HEK293 (cell line): ENCODE measurements around the gene HPSE2.

Source experiments
- CTCF ChIA-PET: fragments of 350-600 bp; formaldehyde crosslinking; extraction: SDS; loops from one replicate; lab custom pipeline; 2021; ENCODE audit warnings: antibody characterized with exemption; lab: Yijun Ruan, JAX
- POLR2A ChIA-PET: fragments of 300-600 bp; formaldehyde crosslinking; extraction: SDS; loops from one replicate; lab custom pipeline; 2020; ENCODE audit warnings: antibody characterized with exemption, inconsistent platforms; lab: Yijun Ruan, JAX
- H3K27ac ChIP-seq: fragments of 200-500 bp; sonication (Bioruptor generic); 2 replicates; pipeline ENCODE4 v1.5.1; 2014; ENCODE audit warnings: low read depth, low read length, control low read depth, inconsistent platforms; ENCODE audit errors: extremely low read depth
- H3K36me3 ChIP-seq, 2 experiments: fragments of 200-500 bp in 1 of 2; sonication (Bioruptor generic) in 1 of 2; 1 replicate in 1 of 2; 2 replicates in 1 of 2; pipeline ENCODE4 v1.5.1; 2014 to 2017; ENCODE audit warnings: inconsistent platforms in 2 of 2, low read length in 2 of 2; ENCODE audit not compliant: control insufficient read depth in 2 of 2, insufficient read depth in 1 of 2
- H3K4me1 ChIP-seq: fragments of 200-500 bp; sonication (Bioruptor generic); 2 replicates; pipeline ENCODE4 v1.5.1; 2014; ENCODE audit warnings: mild to moderate bottlenecking, low read length, inconsistent platforms; ENCODE audit not compliant: control insufficient read depth, insufficient read depth
- H3K4me3 ChIP-seq: 2 replicates; pipeline ENCODE4 v1.5.1; 2011; ENCODE audit warnings: low read depth, mild to moderate bottlenecking, control low read depth, low read length, moderate library complexity
- H3K9me3 ChIP-seq: fragments of 200-500 bp; sonication (Bioruptor generic); 2 replicates; pipeline ENCODE4 v1.5.1; 2014; ENCODE audit warnings: low read depth, low read length, inconsistent platforms; ENCODE audit not compliant: control insufficient read depth, insufficient read depth
- ATF2 ChIP-seq: fragments of 450-650 bp; formaldehyde crosslinking; IDR thresholded peaks from 2 replicates; pipeline ENCODE4 v1.5.1; 2016; ENCODE audit warnings: missing biosample characterization, missing genetic modification characterization, low read depth
- BCL11B ChIP-seq: fragments of 450-650 bp; formaldehyde crosslinking; IDR thresholded peaks from 2 replicates; pipeline ENCODE4 v1.5.1; 2016; ENCODE audit warnings: low read depth, missing biosample characterization, missing genetic modification characterization
- EGR2 ChIP-seq: fragments of 450-650 bp; formaldehyde crosslinking; IDR thresholded peaks from 2 replicates; pipeline ENCODE4 v1.5.1; 2016; ENCODE audit warnings: low read depth, missing biosample characterization, missing genetic modification characterization
- SCRT1 ChIP-seq: fragments of 450-650 bp; formaldehyde crosslinking; IDR thresholded peaks from 2 replicates; pipeline ENCODE4 v1.5.1; 2016; ENCODE audit warnings: missing biosample characterization, missing genetic modification characterization, borderline replicate concordance
- SCRT2 ChIP-seq: fragments of 450-650 bp; formaldehyde crosslinking; IDR thresholded peaks from 2 replicates; pipeline ENCODE4 v1.5.1; 2016; ENCODE audit warnings: missing biosample characterization, missing genetic modification characterization
- YY1 ChIP-seq: fragments of 450-650 bp; formaldehyde crosslinking; IDR thresholded peaks from 2 replicates; pipeline ENCODE4 v1.5.1; 2018; ENCODE audit warnings: missing biosample characterization, missing genetic modification characterization
- ZFP37 ChIP-seq: fragments of 450-650 bp; formaldehyde crosslinking; IDR thresholded peaks from 2 replicates; pipeline ENCODE4 v1.5.1; 2016; ENCODE audit warnings: missing biosample characterization, missing genetic modification characterization
- ZFP41 ChIP-seq: fragments of 450-650 bp; formaldehyde crosslinking; IDR thresholded peaks from 2 replicates; pipeline ENCODE4 v1.5.1; 2016; ENCODE audit warnings: missing biosample characterization, missing genetic modification characterization, borderline replicate concordance
- ZIC2 ChIP-seq: fragments of 450-650 bp; formaldehyde crosslinking; IDR thresholded peaks from 2 replicates; pipeline ENCODE4 v1.5.1; 2016; ENCODE audit warnings: missing biosample characterization, missing genetic modification characterization
- ZNF112 ChIP-seq: fragments of 450-650 bp; formaldehyde crosslinking; IDR thresholded peaks from 2 replicates; pipeline ENCODE4 v1.5.0; 2017; ENCODE audit warnings: missing biosample characterization, missing genetic modification characterization
- ZNF148 ChIP-seq: fragments of 450-650 bp; formaldehyde crosslinking; IDR thresholded peaks from 2 replicates; pipeline ENCODE4 v1.5.0; 2017; ENCODE audit warnings: missing biosample characterization, missing genetic modification characterization, borderline replicate concordance
- ZNF23 ChIP-seq: fragments of 450-650 bp; formaldehyde crosslinking; IDR thresholded peaks from 2 replicates; pipeline ENCODE4 v1.5.1; 2016; ENCODE audit warnings: missing biosample characterization, missing genetic modification characterization, borderline replicate concordance
- ZNF266 ChIP-seq: fragments of 450-650 bp; formaldehyde crosslinking; IDR thresholded peaks from 2 replicates; pipeline ENCODE4 v1.5.1; 2016; ENCODE audit warnings: missing biosample characterization, missing genetic modification characterization, low read depth
- ZNF324 ChIP-seq: fragments of 450-650 bp; formaldehyde crosslinking; IDR thresholded peaks from 2 replicates; pipeline ENCODE4 v1.5.1; 2016; ENCODE audit warnings: missing biosample characterization, missing genetic modification characterization
- ZNF341 ChIP-seq: fragments of 450-650 bp; formaldehyde crosslinking; IDR thresholded peaks from 2 replicates; pipeline ENCODE4; 2016; ENCODE audit warnings: low read depth, missing biosample characterization, missing genetic modification characterization
- ZNF394 ChIP-seq: fragments of 450-650 bp; formaldehyde crosslinking; IDR thresholded peaks from 2 replicates; pipeline ENCODE4 v1.5.1; 2016; ENCODE audit warnings: missing biosample characterization, missing genetic modification characterization, mild to moderate bottlenecking, moderate library complexity, borderline replicate concordance
- ZNF501 ChIP-seq: fragments of 450-650 bp; formaldehyde crosslinking; IDR thresholded peaks from 2 replicates; pipeline ENCODE4 v1.5.1; 2016; ENCODE audit warnings: missing biosample characterization, missing genetic modification characterization
- ZNF560 ChIP-seq: fragments of 450-650 bp; formaldehyde crosslinking; IDR thresholded peaks from 2 replicates; pipeline ENCODE4 v1.5.1; 2017; ENCODE audit warnings: missing biosample characterization, missing genetic modification characterization, borderline replicate concordance
- ZNF664 ChIP-seq: fragments of 450-650 bp; formaldehyde crosslinking; IDR thresholded peaks from 2 replicates; pipeline ENCODE4 v1.5.1; 2016; ENCODE audit warnings: missing biosample characterization, missing genetic modification characterization
- ZNF701 ChIP-seq: fragments of 450-650 bp; formaldehyde crosslinking; IDR thresholded peaks from 2 replicates; pipeline ENCODE4 v1.5.1; 2016; ENCODE audit warnings: missing biosample characterization, missing genetic modification characterization
- ZXDB ChIP-seq: fragments of 450-650 bp; formaldehyde crosslinking; IDR thresholded peaks from 2 replicates; pipeline ENCODE4 v1.5.1; 2016; ENCODE audit warnings: missing biosample characterization, missing genetic modification characterization
- TF ChIP-seq, protein P1 (sequence below): fragments of 450-650 bp; IDR thresholded peaks from 2 replicates; pipeline ENCODE4 v1.5.1; 2018; ENCODE audit warnings: missing biosample characterization, missing genetic modification characterization
- TF ChIP-seq, protein P2 (sequence below): fragments of 450-650 bp; formaldehyde crosslinking; IDR thresholded peaks from 2 replicates; pipeline ENCODE4 v1.5.1; 2016; ENCODE audit warnings: missing biosample characterization, missing genetic modification characterization

The HPSE2 gene

DNA sequence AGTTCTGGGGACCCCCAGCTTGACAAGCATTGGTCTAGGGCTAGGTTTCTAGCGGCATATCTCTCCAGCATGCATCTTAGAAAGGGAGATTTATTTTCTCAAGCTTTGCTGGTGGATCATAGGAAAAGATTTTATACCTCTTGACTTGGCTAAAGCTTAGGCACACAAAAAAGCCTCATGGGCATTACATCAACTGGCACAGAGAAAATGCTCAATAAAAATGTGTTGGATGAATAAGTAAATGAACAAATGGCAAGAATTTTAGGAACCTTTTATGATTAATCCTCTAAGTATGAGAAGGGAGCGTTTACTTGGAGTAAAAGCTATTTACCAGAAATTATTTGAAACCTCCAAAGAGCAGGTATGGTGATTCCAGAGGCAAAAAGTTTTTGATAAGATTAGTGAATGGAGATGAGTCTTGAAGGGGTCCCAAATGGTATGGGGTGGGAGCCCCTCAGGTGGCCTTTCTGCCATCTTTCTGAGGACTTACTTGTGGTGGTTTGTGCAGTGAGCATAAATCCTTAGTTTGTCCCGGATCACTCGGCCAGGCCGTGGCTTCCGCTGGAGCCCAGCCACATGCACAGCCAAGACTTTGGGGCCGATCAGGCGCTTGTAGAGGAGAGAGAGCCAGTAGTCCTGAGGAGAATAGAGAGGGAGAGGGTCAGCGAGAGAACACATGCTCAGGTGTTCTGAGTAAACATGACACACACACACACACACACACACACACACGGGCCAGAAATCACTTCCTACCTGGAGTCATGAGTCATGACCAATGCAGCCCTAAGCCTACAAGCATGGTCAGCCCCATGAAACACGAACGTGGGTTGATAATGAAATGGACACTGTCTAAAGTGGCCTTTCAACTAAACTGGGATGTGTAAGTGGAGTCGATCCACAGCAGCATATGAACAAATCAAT is 745.8 kb downstream of the HPSE2 start (continued):
- TF ChIP-seq, protein P1, sequence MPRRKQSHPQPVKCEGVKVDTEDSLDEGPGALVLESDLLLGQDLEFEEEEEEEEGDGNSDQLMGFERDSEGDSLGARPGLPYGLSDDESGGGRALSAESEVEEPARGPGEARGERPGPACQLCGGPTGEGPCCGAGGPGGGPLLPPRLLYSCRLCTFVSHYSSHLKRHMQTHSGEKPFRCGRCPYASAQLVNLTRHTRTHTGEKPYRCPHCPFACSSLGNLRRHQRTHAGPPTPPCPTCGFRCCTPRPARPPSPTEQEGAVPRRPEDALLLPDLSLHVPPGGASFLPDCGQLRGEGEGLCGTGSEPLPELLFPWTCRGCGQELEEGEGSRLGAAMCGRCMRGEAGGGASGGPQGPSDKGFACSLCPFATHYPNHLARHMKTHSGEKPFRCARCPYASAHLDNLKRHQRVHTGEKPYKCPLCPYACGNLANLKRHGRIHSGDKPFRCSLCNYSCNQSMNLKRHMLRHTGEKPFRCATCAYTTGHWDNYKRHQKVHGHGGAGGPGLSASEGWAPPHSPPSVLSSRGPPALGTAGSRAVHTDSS, result no peak
- TF ChIP-seq ZNF148 (tag by site-specific recombination) (no peak), SCRT1 (no peak), ZNF324 (no peak), BCL11B (tag by site-specific recombination) (no peak), YY1 (no peak)

DNA sequence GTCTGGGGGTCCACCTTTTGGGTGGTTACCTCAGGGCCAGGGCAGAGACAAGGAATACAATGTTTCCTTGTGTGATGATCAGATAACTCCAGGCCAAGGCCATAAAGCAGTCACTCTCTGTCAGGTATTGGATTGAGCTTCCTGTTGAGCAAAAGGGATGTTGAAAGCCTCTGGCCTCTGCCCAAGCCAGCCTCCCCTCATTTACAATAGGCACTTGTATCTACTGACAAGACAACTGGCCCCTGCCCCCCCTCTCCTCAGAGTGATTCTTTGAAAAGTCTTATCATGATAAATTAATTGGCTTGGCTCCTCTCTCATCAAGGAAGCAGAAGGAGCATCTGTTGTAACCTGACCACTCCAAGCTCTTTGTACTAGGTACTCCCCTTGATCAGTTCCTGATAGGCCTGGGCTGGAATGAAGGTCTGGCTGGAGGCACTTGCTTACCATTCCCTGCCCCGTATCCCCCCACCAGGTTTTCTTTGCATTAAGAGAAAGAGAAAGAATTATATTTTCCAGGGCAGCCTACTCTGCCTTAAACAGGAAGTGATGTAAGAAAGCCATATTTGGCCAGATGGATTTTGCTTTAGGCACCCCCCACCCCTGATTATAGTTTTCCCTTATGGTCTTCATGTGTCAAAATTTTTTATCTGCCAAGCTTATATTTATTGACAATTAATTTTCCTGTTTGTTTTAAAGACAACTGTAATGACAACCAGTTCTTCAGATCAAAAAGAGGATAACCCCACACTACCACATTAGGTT is 746.8 kb downstream of the HPSE2 start:
- POLR2A ChIA-PET, result no interaction called here
- H3K36me3 ChIP-seq, result no peaks in the 10 kb centered on the region
- H3K9me3 ChIP-seq, result no peaks in the 10 kb centered on the region
- H3K27ac ChIP-seq, result no peak overlapping the region
- no peak for TF ChIP-seq ZNF266 (tag by site-specific recombination)
- no peak overlapping the region for H3K4me3 ChIP-seq
- CTCF ChIA-PET, result no interaction called here
- H3K4me1 ChIP-seq, result no peaks in the 10 kb centered on the region

- CTCF ChIA-PET, result no interaction called here
- no peaks in the 10 kb centered on the region for H3K36me3 ChIP-seq
- no peak overlapping the region for H3K4me3 ChIP-seq
- no peak overlapping the region for H3K27ac ChIP-seq
- TF ChIP-seq ZFP41 (no peak), ZNF394 (tag by site-specific recombination) (no peak), ZIC2 (tag by site-specific recombination) (no peak), EGR2 (no peak), SCRT2 (peak; percentile 58; the same call in 1 of the 2 replicates)
- TF ChIP-seq, protein P2, sequence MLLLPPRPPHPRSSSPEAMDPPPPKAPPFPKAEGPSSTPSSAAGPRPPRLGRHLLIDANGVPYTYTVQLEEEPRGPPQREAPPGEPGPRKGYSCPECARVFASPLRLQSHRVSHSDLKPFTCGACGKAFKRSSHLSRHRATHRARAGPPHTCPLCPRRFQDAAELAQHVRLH (tag by site-specific recombination), result no peak
- TF ChIP-seq, all 188 proteins: peak for 1
- Histone ChIP-seq H3K9me3 (no peaks in the 10 kb centered on the region), H3K4me1 (no peaks in the 10 kb centered on the region)
- POLR2A ChIA-PET, result no interaction called here
Observed at GRCh38 chr10:98487649-98488048, 748.0 kb downstream of the HPSE2 start.

GRCh38 chr10:98486421-98486820 is 749.2 kb downstream of the HPSE2 start:
- Histone ChIP-seq H3K4me3 (no peak overlapping the region), H3K36me3 (no peaks in the 10 kb centered on the region), H3K4me1 (no peaks in the 10 kb centered on the region), H3K27ac (no peak overlapping the region), H3K9me3 (no peaks in the 10 kb centered on the region)
- POLR2A ChIA-PET, result no interaction called here
- CTCF ChIA-PET, result no interaction called here
- TF ChIP-seq ATF2 (no peak), ZNF23 (no peak), ZNF701 (tag by site-specific recombination) (no peak), ZNF501 (tag by site-specific recombination) (no peak), ZXDB (no peak), ZNF560 (tag by site-specific recombination) (no peak), ZNF664 (no peak), ZNF324 (no peak), ZNF112 (tag by site-specific recombination) (no peak), ZNF341 (tag by site-specific recombination) (no peak), ZFP37 (tag by site-specific recombination) (no peak)
- TF ChIP-seq, protein P2 (tag by site-specific recombination), result no peak
